Large intestine (tissue), 3 donors: ENCODE results near the gene CWC25. TPM values are rescaled to one million over a fixed set of nuclear protein-coding genes. Genes with fewer than 3 reads are reported as not detected.
A peak's percentile ranks its signal among the peaks of the same experiment; 100 is the strongest.
"Not testable (repeated sequence)": the region's sequence is repeated elsewhere in the genome, so short reads cannot be mapped to it uniquely, and the experiment has no call there.

Source experiments
- DNase-seq, 2 donors: peaks; one replicate each; pipeline versions ENCODE4 v3.0.0 to v3.0.0-alpha.2; 2013
- H3K27ac ChIP-seq: one replicate; pipeline ENCODE4 v1.5.1; 2013; ENCODE audit warnings: low read length
- H3K27me3 ChIP-seq: 2 replicates; pipeline ENCODE4 v1.6.1; 2013; ENCODE audit warnings: low read length; ENCODE audit not compliant: control insufficient read depth, insufficient read depth
- H3K36me3 ChIP-seq: 2 replicates; pipeline ENCODE4 v1.6.1; 2013; ENCODE audit warnings: low read length; ENCODE audit not compliant: control insufficient read depth, insufficient read depth
- H3K4me1 ChIP-seq: one replicate; pipeline ENCODE4 v1.6.1; 2013; ENCODE audit warnings: low read length; ENCODE audit not compliant: control insufficient read depth, insufficient read depth
- H3K4me3 ChIP-seq: one replicate; pipeline ENCODE4 v1.5.1; 2013; ENCODE audit warnings: low read length
- H3K9me3 ChIP-seq: one replicate; pipeline ENCODE4 v1.6.1; 2013; ENCODE audit warnings: mild to moderate bottlenecking, low read depth, low read length, moderate library complexity; ENCODE audit not compliant: control insufficient read depth
- WGBS: methylation state at CpG from one replicate; pipeline ENCODE4 v1.1.5; 2013; ENCODE audit warnings: low lambda C conversion rate; ENCODE audit not compliant: insufficient coverage; 5-methylcytosine and 5-hydroxymethylcytosine counted together
- polyA plus RNA-seq: library from polyadenylated mRNA; unstranded; fragments of 120-200 nt; gene quantifications from one replicate; pipeline ENCODE4 v1.2.1, GENCODE V29; 2013

CWC25 gene
- polyA plus RNA-seq, 1 donor = 20.1 TPM

DNA sequence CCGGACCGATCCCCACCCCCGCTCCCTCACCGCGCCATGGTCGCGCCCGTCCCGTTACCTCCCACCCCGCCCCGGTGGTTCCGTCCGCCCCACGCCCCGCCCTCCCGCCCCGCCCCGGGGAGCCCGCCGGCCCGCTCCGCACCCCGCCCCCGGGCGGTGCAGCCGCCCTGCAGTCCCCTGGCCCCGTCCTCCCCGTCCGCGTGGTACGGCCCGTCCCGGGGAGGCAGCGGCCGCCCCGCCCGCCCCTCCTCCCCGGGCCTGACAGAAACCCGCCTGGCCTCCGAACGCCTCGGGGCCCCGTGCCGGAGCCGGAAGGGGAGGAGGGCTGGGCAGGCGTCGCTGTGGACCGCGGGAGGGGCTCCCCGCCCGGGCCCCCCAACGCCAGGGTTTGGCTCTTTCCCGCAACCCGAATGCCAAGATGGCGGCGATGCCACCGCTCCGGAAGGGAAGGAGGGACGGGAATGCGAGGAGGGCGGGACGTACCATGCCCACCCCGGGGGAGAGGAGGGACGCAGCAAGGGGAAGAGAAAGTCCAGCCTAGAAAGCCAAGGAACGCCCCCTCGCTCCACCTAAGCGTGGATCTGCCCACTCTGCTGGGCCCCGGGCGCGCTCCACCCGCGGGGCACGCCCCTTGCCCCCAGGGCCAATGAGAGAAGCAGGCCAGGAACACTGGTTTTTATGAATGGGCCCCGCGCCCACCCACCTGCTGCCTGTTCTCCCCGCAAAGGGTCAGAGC, 25.5 kb downstream of the CWC25 start, which contains the start of gene PIP4K2B:
TSS of gene PIP4K2B (minus strand) at position 56 of the 736 bp plus-strand sequence. CDS start 132 bp downstream, outside the sequence.
- Histone ChIP-seq H3K36me3 (peaks cover 27% of the 10 kb centered on the region), H3K27ac (peak within 1 kb of the TSS; percentile 97), H3K27me3 (no peaks in the 10 kb centered on the region), H3K4me1 (peaks cover 32% of the 10 kb centered on the region), H3K9me3 (no peaks in the 10 kb centered on the region), H3K4me3 (peak within 1 kb of the TSS; percentile 73)
- peak; percentile 98 to 99 for DNase-seq
- WGBS = no CpG with 5 or more reads among the region's 76 CpGs

DNA sequence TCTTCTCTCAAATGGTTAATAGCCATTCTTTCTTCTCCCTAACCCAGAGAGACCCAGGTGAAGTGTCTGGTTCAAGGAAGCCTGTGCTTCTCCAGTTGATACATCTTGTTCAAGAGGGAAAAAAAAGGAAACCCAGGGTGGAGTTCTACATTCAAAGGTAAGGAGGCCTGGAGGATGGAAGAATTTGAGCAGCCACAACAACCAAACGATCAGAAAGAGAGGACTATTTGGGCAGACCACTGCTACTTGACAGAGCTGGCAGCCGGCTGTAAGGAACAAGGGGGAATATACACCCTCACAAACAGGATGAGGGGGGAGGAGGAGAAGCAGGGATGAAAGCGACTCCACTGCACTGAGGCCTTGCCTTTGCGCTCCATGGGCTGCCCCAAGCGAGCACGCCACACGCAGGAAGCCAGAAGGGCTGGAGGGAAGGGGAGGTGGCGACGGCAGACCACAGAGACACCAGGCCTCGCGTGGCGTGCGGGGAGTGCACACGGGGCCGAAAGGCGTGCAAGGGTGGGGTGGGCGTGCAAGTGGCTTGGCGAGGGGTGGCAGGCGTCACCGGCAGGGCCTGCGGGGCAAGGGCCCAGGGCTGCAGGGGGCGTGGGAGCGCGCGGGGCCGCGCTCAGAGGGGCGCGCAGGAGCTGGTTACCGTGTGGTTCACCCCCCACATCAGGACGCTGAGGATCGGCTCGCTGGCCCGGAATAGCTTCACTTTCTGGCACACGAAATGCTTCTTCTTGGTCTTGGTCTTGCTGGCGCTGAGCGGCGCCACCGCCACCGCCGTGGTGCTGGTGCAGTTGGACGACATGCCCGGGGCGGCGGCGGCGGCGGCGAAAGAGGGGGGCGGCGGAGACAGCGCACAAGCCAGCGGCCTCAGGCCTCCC, 26.3 kb downstream of the CWC25 start:
- no CpG with 5 or more reads among the region's 53 CpGs for WGBS
- Histone ChIP-seq H3K4me3 (peak overlapping the region; percentile 73), H3K36me3 (peaks cover 21% of the 10 kb centered on the region), H3K27me3 (no peaks in the 10 kb centered on the region), H3K27ac (peak overlapping the region; percentile 80), H3K4me1 (peaks cover 32% of the 10 kb centered on the region), H3K9me3 (no peaks in the 10 kb centered on the region)
- peak in 1 of 2 donors; percentile 28 for DNase-seq

DNA sequence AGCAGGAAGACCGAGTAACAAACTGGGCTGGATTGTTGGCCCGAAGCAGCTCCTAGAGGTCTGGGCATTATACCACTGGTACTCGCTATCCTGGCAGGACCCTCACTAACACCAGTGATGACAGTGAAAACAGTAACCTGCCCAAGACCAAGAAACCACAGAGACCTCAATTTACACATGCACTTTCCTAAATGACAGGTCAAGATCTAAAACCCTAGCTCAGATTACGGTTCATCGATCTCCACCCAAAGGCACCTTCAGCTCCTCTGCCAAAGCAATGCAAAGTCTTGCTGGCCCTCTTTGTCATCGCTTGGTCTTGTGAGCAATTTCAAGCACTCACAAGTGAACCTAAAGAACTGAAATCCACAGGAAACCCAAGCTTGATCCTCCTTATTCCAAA, 27.3 kb downstream of the CWC25 start:
- Histone ChIP-seq H3K27me3 (no peaks in the 10 kb centered on the region), H3K27ac (no peak overlapping the region), H3K4me1 (peaks cover 32% of the 10 kb centered on the region), H3K36me3 (peaks cover 14% of the 10 kb centered on the region), H3K4me3 (peak overlapping the region; percentile 73), H3K9me3 (no peaks in the 10 kb centered on the region)
- DNase-seq = peak in 1 of 2 donors; percentile 8
- no CpG with 5 or more reads among the region's 6 CpGs for WGBS

DNA sequence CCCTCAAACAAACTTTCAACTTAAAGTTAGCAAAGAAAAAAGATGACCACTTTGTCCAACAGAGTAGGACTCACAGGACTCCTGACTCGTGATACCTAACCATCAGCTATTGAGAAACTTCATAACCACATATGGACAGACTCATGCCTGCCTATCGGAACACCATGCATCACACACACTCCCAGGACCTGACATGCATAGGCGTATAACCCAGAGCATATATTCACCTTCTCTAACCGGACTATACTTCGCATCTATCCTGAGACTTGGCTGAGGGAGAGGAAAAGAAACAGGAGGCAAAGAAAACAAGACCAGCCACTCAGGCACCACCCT, 28.0 kb downstream of the CWC25 start:
- H3K9me3 ChIP-seq = no peaks in the 10 kb centered on the region
- H3K27ac ChIP-seq = peak overlapping the region; percentile 81
- H3K4me1 ChIP-seq = peaks cover 32% of the 10 kb centered on the region
- no CpG with 5 or more reads among the region's 5 CpGs for WGBS
- DNase-seq = peak in 1 of 2 donors; percentile 36
- no peaks in the 10 kb centered on the region for H3K27me3 ChIP-seq
- H3K36me3 ChIP-seq = peaks cover 7% of the 10 kb centered on the region
- H3K4me3 ChIP-seq = no peak overlapping the region

DNA sequence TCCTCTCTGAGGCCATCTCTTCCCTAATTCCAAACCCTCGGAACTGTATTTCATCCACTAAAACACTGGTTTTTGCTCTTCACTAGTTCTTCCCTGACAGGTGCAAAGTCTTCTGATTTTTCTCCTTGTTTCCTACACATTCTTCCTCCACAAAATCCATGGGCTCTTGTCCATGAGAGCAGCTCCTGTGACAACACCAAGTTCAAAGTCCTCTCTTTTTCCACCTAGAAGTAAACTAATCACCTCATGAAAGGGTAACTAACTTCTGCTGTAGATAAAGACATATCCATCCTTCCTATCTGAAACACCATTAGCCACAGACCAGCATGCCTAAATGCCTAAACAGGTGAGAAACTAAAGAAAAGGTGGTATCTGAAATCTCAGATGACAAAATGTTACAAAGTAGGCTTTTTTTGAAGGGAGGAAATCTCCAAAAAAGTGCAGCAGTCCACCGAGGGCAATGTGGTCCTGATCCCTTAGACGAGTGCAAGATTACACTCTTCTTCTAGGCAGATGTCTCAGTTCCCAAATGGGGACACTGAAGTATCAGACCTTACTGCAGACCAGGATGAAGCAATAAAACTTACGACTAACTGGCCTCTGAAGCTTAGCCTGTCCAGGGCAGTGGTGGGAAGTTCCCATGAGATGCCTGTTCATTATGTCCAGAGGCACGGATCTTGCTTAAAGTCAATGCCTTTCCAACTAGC, 28.5 kb downstream of the CWC25 start:
- no peaks in the 10 kb centered on the region for H3K27me3 ChIP-seq
- peaks cover 32% of the 10 kb centered on the region for H3K4me1 ChIP-seq
- H3K9me3 ChIP-seq = no peaks in the 10 kb centered on the region
- H3K27ac ChIP-seq = peak overlapping the region; percentile 81
- no CpG with 5 or more reads among the region's 5 CpGs for WGBS
- peak; percentile 64 to 83 for DNase-seq
- no peak overlapping the region for H3K4me3 ChIP-seq
- peaks cover 2% of the 10 kb centered on the region for H3K36me3 ChIP-seq

DNA sequence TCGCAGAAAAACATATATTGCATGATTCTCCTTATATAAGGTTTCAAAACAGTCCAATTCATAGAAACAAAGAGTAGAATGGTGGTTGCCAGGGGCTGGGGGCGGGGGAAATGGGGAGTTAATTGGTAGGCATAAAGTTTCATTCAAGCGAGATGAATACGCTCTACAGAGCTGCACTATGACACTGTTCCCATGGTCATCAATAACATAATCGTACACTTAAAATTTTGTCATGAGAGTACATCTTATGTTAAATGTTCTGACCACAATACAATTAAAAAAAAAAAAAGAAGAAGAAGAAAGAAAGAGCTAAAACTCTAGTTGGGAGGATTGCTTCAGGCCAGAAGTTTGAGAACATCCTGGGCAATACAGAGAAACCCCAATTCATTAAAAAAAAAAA, 30.9 kb downstream of the CWC25 start:
- DNase-seq = no peak
- 100% methylated on average over 1 of the region's 5 CpGs for WGBS
- peaks cover 32% of the 10 kb centered on the region for H3K4me1 ChIP-seq
- no peak overlapping the region for H3K27ac ChIP-seq
- H3K4me3 ChIP-seq = no peak overlapping the region
- H3K9me3 ChIP-seq = no peaks in the 10 kb centered on the region
- peaks cover 1% of the 10 kb centered on the region for H3K36me3 ChIP-seq
- no peaks in the 10 kb centered on the region for H3K27me3 ChIP-seq

DNA sequence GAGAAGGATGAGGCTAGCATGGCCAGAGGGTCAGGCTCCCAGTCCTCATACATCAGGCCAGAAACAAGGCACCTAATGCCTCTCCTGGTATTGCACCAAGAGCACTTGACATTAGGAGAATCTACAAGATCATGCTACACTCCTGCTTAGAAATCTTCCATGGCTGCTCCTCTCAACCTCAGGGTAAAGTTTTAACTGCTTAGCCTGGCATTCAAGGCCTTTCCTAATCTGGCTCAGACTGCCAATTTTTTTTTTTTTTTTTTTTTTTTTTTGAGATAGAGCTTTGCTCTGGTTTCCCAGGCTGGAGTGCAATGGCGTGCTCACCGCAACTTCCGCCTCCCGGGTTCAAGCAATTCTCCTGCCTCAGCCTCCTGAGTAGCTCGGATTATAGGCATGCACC, 34.0 kb downstream of the CWC25 start:
- no peak overlapping the region for H3K27ac ChIP-seq
- H3K4me3 ChIP-seq = no peak overlapping the region
- no peaks in the 10 kb centered on the region for H3K9me3 ChIP-seq
- H3K27me3 ChIP-seq = no peaks in the 10 kb centered on the region
- no peak for DNase-seq
- H3K4me1 ChIP-seq = peaks cover 9% of the 10 kb centered on the region
- no CpG with 5 or more reads among the region's 5 CpGs for WGBS
- peaks cover 9% of the 10 kb centered on the region for H3K36me3 ChIP-seq

DNA sequence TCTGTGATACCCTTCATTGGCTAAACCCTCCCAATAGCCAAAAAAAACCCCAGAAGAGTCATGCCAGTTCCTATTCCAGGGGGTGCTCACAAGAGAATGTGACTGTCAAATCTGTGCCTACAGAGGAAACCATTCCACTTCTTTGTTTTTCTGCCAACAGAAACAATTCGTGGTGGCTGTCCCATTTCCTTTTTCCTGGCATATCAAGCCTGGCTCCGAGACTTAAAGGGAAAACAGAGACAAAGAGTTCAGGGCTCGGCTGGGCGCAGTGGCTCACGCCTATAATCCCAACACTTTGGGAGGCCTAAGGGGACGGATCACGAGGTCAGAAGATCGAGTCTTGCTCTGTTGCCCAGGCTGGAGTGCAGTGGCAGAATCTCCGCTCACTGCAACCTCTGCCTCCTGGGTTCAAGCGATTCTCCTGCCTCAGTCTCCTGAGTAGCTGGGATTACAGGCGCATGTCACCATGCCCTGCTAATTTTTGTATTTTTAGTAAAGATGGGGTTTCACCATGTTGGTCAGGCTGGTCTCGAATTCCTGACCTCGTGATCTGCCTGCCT, 34.9 kb downstream of the CWC25 start:
- no CpG with 5 or more reads among the region's 13 CpGs for WGBS
- not testable (repeated sequence) for DNase-seq, H3K4me3 ChIP-seq, H3K27me3 ChIP-seq, H3K9me3 ChIP-seq, H3K27ac ChIP-seq, H3K4me1 ChIP-seq
- peaks cover 18% of the 10 kb centered on the region for H3K36me3 ChIP-seq

DNA sequence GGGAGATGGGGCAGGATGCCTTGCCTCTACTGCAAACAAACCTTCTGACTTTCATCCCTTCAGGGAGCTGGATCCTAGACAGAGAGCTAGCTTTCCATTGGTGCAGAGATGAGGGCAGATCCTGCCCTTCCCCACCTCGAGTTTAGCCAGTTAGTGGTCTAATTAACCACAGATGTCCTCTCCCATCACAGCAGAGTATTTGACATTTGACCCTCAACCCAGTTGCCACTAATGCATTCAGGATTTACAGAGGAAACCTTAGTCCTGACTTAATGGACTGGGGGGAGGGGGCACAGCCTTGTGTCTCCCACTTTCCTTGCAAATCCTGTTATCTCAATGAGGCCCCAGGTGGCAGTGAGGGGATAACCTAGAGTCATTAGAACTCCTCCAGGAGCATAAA, 35.9 kb downstream of the CWC25 start:
- H3K4me1 ChIP-seq = no peaks in the 10 kb centered on the region
- no peaks in the 10 kb centered on the region for H3K9me3 ChIP-seq
- WGBS = no CpG with 5 or more reads among the region's 1 CpG
- H3K4me3 ChIP-seq = no peak overlapping the region
- H3K36me3 ChIP-seq = peaks cover 28% of the 10 kb centered on the region
- no peak for DNase-seq
- H3K27me3 ChIP-seq = no peaks in the 10 kb centered on the region
- no peak overlapping the region for H3K27ac ChIP-seq

DNA sequence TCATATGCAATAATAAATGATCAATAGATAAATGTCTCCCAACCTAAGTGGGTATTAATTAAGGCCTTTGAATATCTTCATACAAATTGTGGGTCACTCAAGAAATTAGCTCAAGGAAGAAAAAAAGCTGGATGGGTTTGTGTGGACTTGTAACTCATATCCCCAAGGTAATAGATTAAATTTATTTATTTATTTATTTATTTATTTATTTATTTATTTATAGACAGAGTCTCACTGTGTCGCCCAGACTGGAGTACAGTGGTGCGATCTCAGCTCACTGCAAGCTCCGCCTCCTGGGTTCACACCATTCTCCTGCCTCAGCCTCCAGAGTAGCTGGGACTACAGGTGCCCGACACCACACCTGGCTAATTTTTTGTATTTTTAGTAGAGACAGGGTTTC, 37.1 kb downstream of the CWC25 start:
- H3K27me3 ChIP-seq, H3K27ac ChIP-seq, H3K9me3 ChIP-seq, H3K4me1 ChIP-seq, DNase-seq, H3K4me3 ChIP-seq: not testable (repeated sequence)
- H3K36me3 ChIP-seq = peaks cover 40% of the 10 kb centered on the region
- no CpG with 5 or more reads among the region's 4 CpGs for WGBS
